Ascending aorta (tissue), 2 donors: Measurements from ENCODE around the gene OCIAD1. TPM values are rescaled to one million over a fixed set of nuclear protein-coding genes. Genes with fewer than 3 reads are reported as not detected.

Experiments used
- DNase-seq, 2 donors: peaks; one replicate each; pipeline ENCODE4 v3.0.0-alpha.2; 2019; ENCODE audit warnings: low spot score in 2 of 2
- H3K27ac ChIP-seq, 2 donors: fragments of 200-600 bp; sonication (generic); one replicate each; pipeline ENCODE4 v1.5.1; 2016 to 2017; ENCODE audit warnings: mild to moderate bottlenecking in 1 of 2
- H3K27me3 ChIP-seq: fragments of 200-600 bp; sonication (generic); one replicate; pipeline ENCODE4 v1.5.1; 2017
- H3K36me3 ChIP-seq, 2 donors: fragments of 200-600 bp; sonication (generic); one replicate each; pipeline ENCODE4 v1.5.1; 2016
- H3K4me1 ChIP-seq, 2 donors: fragments of 200-600 bp; sonication (generic); one replicate each; pipeline ENCODE4 v1.5.1; 2016 to 2017; ENCODE audit warnings: mild to moderate bottlenecking in 1 of 2
- H3K4me3 ChIP-seq, 2 donors: fragments of 200-600 bp; sonication (generic); one replicate each; pipeline ENCODE4 v1.5.1; 2016 to 2017; ENCODE audit warnings: mild to moderate bottlenecking in 1 of 2
- H3K9me3 ChIP-seq, 2 donors: fragments of 200-600 bp; sonication (generic); one replicate each; pipeline ENCODE4 v1.5.1; 2016
- intact Hi-C: fragments of 100-400 bp; cut with DNase I; formaldehyde crosslinking; loops from one replicate; pipeline ENCODE4 v1.15.1; 2023
- total RNA-seq: library from RNA; depleted of rRNA; stranded (reverse); fragments of >200 nt; gene quantifications from one replicate; pipeline ENCODE4 v1.1.0, GENCODE V29; 2016
- TF ChIP-seq, protein P1 (sequence below), 3 experiments: fragments of 200-600 bp in 2 of 3; fragments of 450-650 bp in 1 of 3; sonication (generic) in 2 of 3; IDR thresholded peaks; one replicate each; pipeline ENCODE4 v1.5.1; 2016 to 2019; ENCODE audit warnings: antibody characterized with exemption in 3 of 3, mild to moderate bottlenecking in 1 of 3, moderate library complexity in 1 of 3

The OCIAD1 gene, protein sequence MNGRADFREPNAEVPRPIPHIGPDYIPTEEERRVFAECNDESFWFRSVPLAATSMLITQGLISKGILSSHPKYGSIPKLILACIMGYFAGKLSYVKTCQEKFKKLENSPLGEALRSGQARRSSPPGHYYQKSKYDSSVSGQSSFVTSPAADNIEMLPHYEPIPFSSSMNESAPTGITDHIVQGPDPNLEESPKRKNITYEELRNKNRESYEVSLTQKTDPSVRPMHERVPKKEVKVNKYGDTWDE
- total RNA-seq: 146 TPM

GRCh38 chr4:48830706-48831531 lies at the start of gene OCIAD1:
TSS of gene OCIAD1 (plus strand) at chr4:48831088. CDS start at chr4:48832625, 1,537 bp downstream.
- TF ChIP-seq, protein P1, sequence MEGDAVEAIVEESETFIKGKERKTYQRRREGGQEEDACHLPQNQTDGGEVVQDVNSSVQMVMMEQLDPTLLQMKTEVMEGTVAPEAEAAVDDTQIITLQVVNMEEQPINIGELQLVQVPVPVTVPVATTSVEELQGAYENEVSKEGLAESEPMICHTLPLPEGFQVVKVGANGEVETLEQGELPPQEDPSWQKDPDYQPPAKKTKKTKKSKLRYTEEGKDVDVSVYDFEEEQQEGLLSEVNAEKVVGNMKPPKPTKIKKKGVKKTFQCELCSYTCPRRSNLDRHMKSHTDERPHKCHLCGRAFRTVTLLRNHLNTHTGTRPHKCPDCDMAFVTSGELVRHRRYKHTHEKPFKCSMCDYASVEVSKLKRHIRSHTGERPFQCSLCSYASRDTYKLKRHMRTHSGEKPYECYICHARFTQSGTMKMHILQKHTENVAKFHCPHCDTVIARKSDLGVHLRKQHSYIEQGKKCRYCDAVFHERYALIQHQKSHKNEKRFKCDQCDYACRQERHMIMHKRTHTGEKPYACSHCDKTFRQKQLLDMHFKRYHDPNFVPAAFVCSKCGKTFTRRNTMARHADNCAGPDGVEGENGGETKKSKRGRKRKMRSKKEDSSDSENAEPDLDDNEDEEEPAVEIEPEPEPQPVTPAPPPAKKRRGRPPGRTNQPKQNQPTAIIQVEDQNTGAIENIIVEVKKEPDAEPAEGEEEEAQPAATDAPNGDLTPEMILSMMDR (IDR thresholded peaks at IDR 0.05): no peak
- Histone ChIP-seq H3K36me3 (peaks cover 19 to 21% of the 10 kb centered on the region in 2 donors), H3K4me1 (peaks cover 0 to 11% of the 10 kb centered on the region in 2 donors), H3K27me3 (no peaks in the 10 kb centered on the region), H3K27ac (peak within 1 kb of the TSS; percentile 81 to 94), H3K9me3 (no peaks in the 10 kb centered on the region), H3K4me3 (peak within 1 kb of the TSS; percentile 83 to 89)
- intact Hi-C loops: loop anchor here (1.0 to 5.0 kb wide), 3 partner anchors 29 to 254 kb away; partner anchors contain the start of gene FRYL
- peak; percentile 96 to 99 for DNase-seq

- peak overlapping the region; percentile 72 to 84 for H3K27ac ChIP-seq
- intact Hi-C loops: loop anchor here (5.0 kb wide), 2 partner anchors 115 to 205 kb away; no protein-coding TSS in a partner anchor
- H3K27me3 ChIP-seq: no peaks in the 10 kb centered on the region
- H3K36me3 ChIP-seq: no peaks in the 10 kb centered on the region
- DNase-seq: no peak
- TF ChIP-seq, protein P1 (IDR thresholded peaks at IDR 0.05): no peak
- no peaks in the 10 kb centered on the region for H3K9me3 ChIP-seq
- H3K4me3 ChIP-seq: no peak overlapping the region
- H3K4me1 ChIP-seq: peaks cover 0 to 13% of the 10 kb centered on the region in 2 donors
These were observed 48.9 kb upstream of the OCIAD1 start for GRCh38 chr4:48781968-48782367.

DNA sequence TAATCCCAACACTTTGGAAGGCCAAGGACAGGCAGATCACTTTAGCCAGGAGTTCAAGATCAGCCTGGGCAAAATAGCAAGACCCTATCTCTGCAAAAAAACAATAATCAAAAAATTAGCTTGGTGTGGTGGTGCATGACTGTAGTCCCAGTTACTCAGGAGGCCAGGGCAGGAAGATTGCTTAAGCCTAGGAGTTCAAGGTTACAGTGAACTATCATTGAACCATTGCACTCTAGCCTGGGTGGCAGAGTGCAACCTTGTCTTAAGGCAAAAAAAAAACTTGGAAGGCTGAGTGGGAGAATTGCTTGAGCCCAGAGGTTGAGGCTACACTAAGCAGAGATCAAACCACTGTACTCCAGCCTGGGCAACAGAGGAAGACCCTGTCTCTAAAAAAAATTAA lies 45.6 kb upstream of the OCIAD1 start:
- Histone ChIP-seq H3K27me3 (no peaks in the 10 kb centered on the region), H3K4me1 (peaks cover 0 to 5% of the 10 kb centered on the region in 2 donors), H3K9me3 (no peaks in the 10 kb centered on the region), H3K36me3 (no peaks in the 10 kb centered on the region), H3K27ac (no peak overlapping the region), H3K4me3 (no peak overlapping the region)
- DNase-seq: no peak
- TF ChIP-seq, protein P1 (IDR thresholded peaks at IDR 0.05): no peak
- intact Hi-C loops: no loop called here

GRCh38 chr4:48786549-48786948 lies 44.3 kb upstream of the OCIAD1 start:
- no peaks in the 10 kb centered on the region for H3K27me3 ChIP-seq
- TF ChIP-seq, protein P1 (IDR thresholded peaks at IDR 0.05): no peak
- H3K4me1 ChIP-seq: peaks cover 0 to 4% of the 10 kb centered on the region in 2 donors
- H3K36me3 ChIP-seq: no peaks in the 10 kb centered on the region
- no peaks in the 10 kb centered on the region for H3K9me3 ChIP-seq
- intact Hi-C loops: no loop called here
- no peak overlapping the region for H3K4me3 ChIP-seq
- no peak overlapping the region for H3K27ac ChIP-seq
- DNase-seq: no peak

DNA sequence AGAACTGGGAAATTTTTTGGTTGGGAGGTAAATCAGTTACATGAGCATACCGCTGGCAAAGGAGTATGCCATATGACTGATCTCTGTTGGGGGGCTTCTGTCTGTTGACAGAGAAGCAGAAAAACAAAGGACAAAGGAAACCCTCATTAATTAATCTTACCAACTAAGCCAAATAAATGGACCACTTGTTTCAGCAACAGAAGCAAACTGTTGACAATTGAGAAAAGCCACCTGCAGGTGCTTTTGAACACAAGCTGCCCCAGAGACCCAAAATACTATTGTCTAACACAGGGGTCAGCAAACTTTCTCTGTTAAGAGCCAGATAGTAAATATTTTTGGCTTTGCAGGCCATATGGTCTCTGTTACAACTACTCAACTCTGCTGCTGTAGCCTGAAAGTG lies 43.8 kb upstream of the OCIAD1 start:
- Histone ChIP-seq H3K4me3 (no peak overlapping the region), H3K4me1 (peaks cover 0 to 8% of the 10 kb centered on the region in 2 donors), H3K27me3 (no peaks in the 10 kb centered on the region), H3K9me3 (no peaks in the 10 kb centered on the region), H3K36me3 (no peaks in the 10 kb centered on the region), H3K27ac (no peak overlapping the region)
- TF ChIP-seq, protein P1 (IDR thresholded peaks at IDR 0.05): no peak
- intact Hi-C loops: no loop called here
- no peak for DNase-seq
